HEK293 (cell line): ENCODE data around the gene LTC4S.

ENCODE experiments used
- CTCF ChIA-PET: fragments of 350-600 bp; formaldehyde crosslinking; extraction: SDS; loops from one replicate; lab custom pipeline; 2021; ENCODE audit warnings: antibody characterized with exemption; lab: Yijun Ruan, JAX
- POLR2A ChIA-PET: fragments of 300-600 bp; formaldehyde crosslinking; extraction: SDS; loops from one replicate; lab custom pipeline; 2020; ENCODE audit warnings: antibody characterized with exemption, inconsistent platforms; lab: Yijun Ruan, JAX
- H3K27ac ChIP-seq: fragments of 200-500 bp; sonication (Bioruptor generic); 2 replicates; pipeline ENCODE4 v1.5.1; 2014; ENCODE audit warnings: low read depth, low read length, control low read depth, inconsistent platforms; ENCODE audit errors: extremely low read depth
- H3K36me3 ChIP-seq, 2 experiments: fragments of 200-500 bp in 1 of 2; sonication (Bioruptor generic) in 1 of 2; 1 replicate in 1 of 2; 2 replicates in 1 of 2; pipeline ENCODE4 v1.5.1; 2014 to 2017; ENCODE audit warnings: inconsistent platforms in 2 of 2, low read length in 2 of 2; ENCODE audit not compliant: control insufficient read depth in 2 of 2, insufficient read depth in 1 of 2
- H3K4me1 ChIP-seq: fragments of 200-500 bp; sonication (Bioruptor generic); 2 replicates; pipeline ENCODE4 v1.5.1; 2014; ENCODE audit warnings: mild to moderate bottlenecking, low read length, inconsistent platforms; ENCODE audit not compliant: control insufficient read depth, insufficient read depth
- H3K4me3 ChIP-seq: 2 replicates; pipeline ENCODE4 v1.5.1; 2011; ENCODE audit warnings: low read depth, mild to moderate bottlenecking, control low read depth, low read length, moderate library complexity
- H3K9me3 ChIP-seq: fragments of 200-500 bp; sonication (Bioruptor generic); 2 replicates; pipeline ENCODE4 v1.5.1; 2014; ENCODE audit warnings: low read depth, low read length, inconsistent platforms; ENCODE audit not compliant: control insufficient read depth, insufficient read depth
- CTCF ChIP-seq: fragments of 450-650 bp; formaldehyde crosslinking; IDR thresholded peaks from 2 replicates; pipeline ENCODE4 v1.5.1; 2016; ENCODE audit warnings: missing biosample characterization, missing genetic modification characterization
- GLIS2 ChIP-seq: fragments of 450-650 bp; formaldehyde crosslinking; IDR thresholded peaks from 2 replicates; pipeline ENCODE4 v1.5.1; 2016; ENCODE audit warnings: missing biosample characterization, missing genetic modification characterization
- HOXA7 ChIP-seq: sonication (generic); formaldehyde crosslinking; IDR thresholded peaks from 2 replicates; pipeline ENCODE4 v1.8.1; 2022; ENCODE audit warnings: missing genetic modification reagents, borderline replicate concordance
- IKZF3 ChIP-seq: fragments of 450-650 bp; IDR thresholded peaks from 2 replicates; pipeline ENCODE4 v1.5.0; 2018; ENCODE audit warnings: missing biosample characterization, mild to moderate bottlenecking, missing genetic modification characterization, moderate library complexity
- KLF1 ChIP-seq: fragments of 450-650 bp; formaldehyde crosslinking; IDR thresholded peaks from 2 replicates; pipeline ENCODE4 v1.5.1; 2016; ENCODE audit warnings: missing biosample characterization, missing genetic modification characterization
- PRDM10 ChIP-seq: fragments of 450-650 bp; formaldehyde crosslinking; IDR thresholded peaks from 2 replicates; pipeline ENCODE4 v1.5.1; 2016; ENCODE audit warnings: missing biosample characterization, missing genetic modification characterization
- TRIM28 ChIP-seq: IDR thresholded peaks from 2 replicates; pipeline ENCODE4 v1.6.1; 2011; ENCODE audit warnings: low read length, control low read depth, borderline replicate concordance
- WT1 ChIP-seq: fragments of 450-650 bp; formaldehyde crosslinking; IDR thresholded peaks from 2 replicates; pipeline ENCODE4 v1.5.1; 2016; ENCODE audit warnings: missing biosample characterization, missing genetic modification characterization
- ZBTB17 ChIP-seq: fragments of 450-650 bp; formaldehyde crosslinking; IDR thresholded peaks from 2 replicates; pipeline ENCODE4 v1.5.1; 2016; ENCODE audit warnings: missing biosample characterization, missing genetic modification characterization
- ZEB2 ChIP-seq: fragments of 450-650 bp; formaldehyde crosslinking; IDR thresholded peaks from 2 replicates; pipeline ENCODE4 v1.5.1; 2016; ENCODE audit warnings: missing biosample characterization, missing genetic modification characterization
- ZFP37 ChIP-seq: fragments of 450-650 bp; formaldehyde crosslinking; IDR thresholded peaks from 2 replicates; pipeline ENCODE4 v1.5.1; 2016; ENCODE audit warnings: missing biosample characterization, missing genetic modification characterization
- ZFP69B ChIP-seq: fragments of 450-650 bp; formaldehyde crosslinking; IDR thresholded peaks from 2 replicates; pipeline ENCODE4 v1.5.1; 2016; ENCODE audit warnings: missing biosample characterization, missing genetic modification characterization
- ZIC2 ChIP-seq: fragments of 450-650 bp; formaldehyde crosslinking; IDR thresholded peaks from 2 replicates; pipeline ENCODE4 v1.5.1; 2016; ENCODE audit warnings: missing biosample characterization, missing genetic modification characterization
- ZNF112 ChIP-seq: fragments of 450-650 bp; formaldehyde crosslinking; IDR thresholded peaks from 2 replicates; pipeline ENCODE4 v1.5.0; 2017; ENCODE audit warnings: missing biosample characterization, missing genetic modification characterization
- ZNF211 ChIP-seq: fragments of 450-650 bp; formaldehyde crosslinking; IDR thresholded peaks from 2 replicates; pipeline ENCODE4 v1.5.1; 2016; ENCODE audit warnings: low read depth, missing biosample characterization, missing genetic modification characterization
- ZNF266 ChIP-seq: fragments of 450-650 bp; formaldehyde crosslinking; IDR thresholded peaks from 2 replicates; pipeline ENCODE4 v1.5.1; 2016; ENCODE audit warnings: missing biosample characterization, missing genetic modification characterization, low read depth
- ZNF280D ChIP-seq: fragments of 450-650 bp; formaldehyde crosslinking; IDR thresholded peaks from 2 replicates; pipeline ENCODE4 v1.5.1; 2016; ENCODE audit warnings: missing biosample characterization, missing genetic modification characterization
- ZNF292 ChIP-seq: fragments of 450-650 bp; formaldehyde crosslinking; IDR thresholded peaks from 2 replicates; pipeline ENCODE4 v1.5.1; 2016; ENCODE audit warnings: low read depth, missing biosample characterization, missing genetic modification characterization, borderline replicate concordance
- ZNF354C ChIP-seq: fragments of 450-650 bp; formaldehyde crosslinking; IDR thresholded peaks from 2 replicates; pipeline ENCODE4 v1.5.1; 2016; ENCODE audit warnings: missing biosample characterization, missing genetic modification characterization, low read depth, borderline replicate concordance
- ZNF426 ChIP-seq: fragments of 450-650 bp; formaldehyde crosslinking; IDR thresholded peaks from 2 replicates; pipeline ENCODE4 v1.5.1; 2017; ENCODE audit warnings: missing biosample characterization, missing genetic modification characterization, mild to moderate bottlenecking, inconsistent platforms, moderate library complexity
- ZNF571 ChIP-seq: fragments of 450-650 bp; formaldehyde crosslinking; IDR thresholded peaks from 2 replicates; pipeline ENCODE4 v1.5.0; 2017; ENCODE audit warnings: missing biosample characterization, missing genetic modification characterization
- ZNF580 ChIP-seq: fragments of 450-650 bp; formaldehyde crosslinking; IDR thresholded peaks from 2 replicates; pipeline ENCODE4 v1.5.1; 2016; ENCODE audit warnings: missing biosample characterization, missing genetic modification characterization
- ZNF626 ChIP-seq: fragments of 450-650 bp; sonication (Bioruptor Pico); formaldehyde crosslinking; IDR thresholded peaks from 2 replicates; pipeline ENCODE4 v1.5.1; 2018; ENCODE audit warnings: missing biosample characterization, missing genetic modification characterization, inconsistent platforms
- ZNF629 ChIP-seq: fragments of 450-650 bp; formaldehyde crosslinking; IDR thresholded peaks from 2 replicates; pipeline ENCODE4 v1.5.1; 2017; ENCODE audit warnings: missing biosample characterization, missing genetic modification characterization
- ZNF670 ChIP-seq: fragments of 450-650 bp; formaldehyde crosslinking; IDR thresholded peaks from 2 replicates; pipeline ENCODE4 v1.5.1; 2016; ENCODE audit warnings: missing biosample characterization, missing genetic modification characterization, low read depth
- ZNF707 ChIP-seq: fragments of 450-650 bp; formaldehyde crosslinking; IDR thresholded peaks from 2 replicates; pipeline ENCODE4 v1.5.1; 2016; ENCODE audit warnings: missing biosample characterization, missing genetic modification characterization
- ZNF76 ChIP-seq: fragments of 450-650 bp; formaldehyde crosslinking; IDR thresholded peaks from 2 replicates; pipeline ENCODE4; 2016; ENCODE audit warnings: low read depth, missing biosample characterization, missing genetic modification characterization, borderline replicate concordance

Gene LTC4S

GRCh38 chr5:179802950-179803562 is 9.3 kb downstream of the LTC4S start (continued):
- TF ChIP-seq ZBTB17 (no peak), WT1 (no peak), KLF1 (tag by site-specific recombination) (no peak), ZFP37 (tag by site-specific recombination) (no peak)

- POLR2A ChIA-PET, result interaction anchor here (1.0 kb wide), 1 partner anchor 17 kb away, joined by 3 read pairs; the partner anchor contains the start of gene SQSTM1
- Histone ChIP-seq H3K4me1 (peaks cover 22% of the 10 kb centered on the region), H3K4me3 (no peak overlapping the region), H3K9me3 (no peaks in the 10 kb centered on the region), H3K36me3 (peaks cover 0 to 41% of the 10 kb centered on the region in 2 experiments; a peak in 2 of 3 replicates), H3K27ac (0 out of 2 replicates have a peak overlapping the region, but pooled peaks have one; percentile 89)
- CTCF ChIA-PET, result interaction anchor here (0.6 kb wide), 1 partner anchor 86 kb away, joined by 5 read pairs; no protein-coding TSS in a partner anchor
- no peak for TF ChIP-seq ZNF292 (tag by site-specific recombination)
- no peak for TF ChIP-seq ZNF580 (tag by site-specific recombination)
- 0 out of 2 replicates have a peak, but pooled peaks have one; percentile 23 for TF ChIP-seq ZEB2
- TF ChIP-seq PRDM10 (tag by site-specific recombination), result peak; percentile 5; the same call in 1 of the 2 replicates
- TF ChIP-seq IKZF3, result no peak
- TF ChIP-seq ZNF670 (tag by site-specific recombination), result no peak
- TF ChIP-seq HOXA7, result no peak
- TF ChIP-seq ZNF211 (tag by site-specific recombination), result no peak
- no peak for TF ChIP-seq ZNF571 (tag by site-specific recombination)
- no peak for TF ChIP-seq ZNF707
- peak; percentile 38 for TF ChIP-seq GLIS2 (tag by site-specific recombination)
- TF ChIP-seq ZIC2, result peak; percentile 66
- no peak for TF ChIP-seq ZNF280D (tag by site-specific recombination)
- TF ChIP-seq CTCF (tag by site-specific recombination), result no peak
- TF ChIP-seq ZNF629, result no peak
- TF ChIP-seq ZNF354C (tag by site-specific recombination), result no peak
- no peak for TF ChIP-seq ZNF76 (tag by site-specific recombination)
- TF ChIP-seq TRIM28, result no peak
- TF ChIP-seq ZFP69B (tag by site-specific recombination), result peak; percentile 95
- no peak for TF ChIP-seq ZNF266 (tag by site-specific recombination)
- no peak for TF ChIP-seq ZNF426 (tag by site-specific recombination)
- no peak for TF ChIP-seq ZNF112
- TF ChIP-seq ZNF626 (tag by site-specific recombination), result no peak
Measured at GRCh38 chr5:179803651-179804554, 10.1 kb downstream of the LTC4S start.
